ENCODE results near the gene MTRFR. TPM values are rescaled to one million over a fixed set of nuclear protein-coding genes. Genes with fewer than 3 reads are reported as not detected.

The MTRFR gene
- total RNA-seq, 4 donors from 2014 or later: 9.2 to 25.8 (median 12.9) TPM

- ATAC-seq: no peak
- no peak for TF ChIP-seq EP300 (IDR thresholded peaks at IDR 0.05)
- Histone ChIP-seq H3K27me3 (no peaks in the 10 kb centered on the region), H3K27ac (no peak overlapping the region), H3K36me3 (peaks cover 0 to 31% of the 10 kb centered on the region in 2 donors), H3K4me1 (no peaks in the 10 kb centered on the region), H3K9me3 (no peaks in the 10 kb centered on the region), H3K4me3 (no peak overlapping the region)
- 69 to 74% methylated on average over 4 to 8 of the region's 9 CpGs for WGBS, 2 donors (ENCODE audit: low coverage in 1 of 2)
These were observed 53.6 kb downstream of the MTRFR start for GRCh38 chr12:123286652-123287373.

GRCh38 chr12:123288751-123289346 lies 55.6 kb downstream of the MTRFR start:
- no peak for ATAC-seq
- Histone ChIP-seq H3K9me3 (no peaks in the 10 kb centered on the region), H3K27ac (no peak overlapping the region), H3K4me3 (no peak overlapping the region), H3K4me1 (no peaks in the 10 kb centered on the region), H3K27me3 (no peaks in the 10 kb centered on the region), H3K36me3 (peaks cover 0 to 52% of the 10 kb centered on the region in 2 donors)
- no peak for TF ChIP-seq EP300 (IDR thresholded peaks at IDR 0.05)
- TF ChIP-seq POLR2AphosphoS5 (IDR thresholded peaks at IDR 0.05): no peak
- no peak for TF ChIP-seq POLR2A (IDR thresholded peaks at IDR 0.05)
- TF ChIP-seq CTCF (IDR thresholded peaks at IDR 0.05): no peak
- 89 to 93% methylated on average over 14 to 20 of the region's 20 CpGs for WGBS, 2 donors (ENCODE audit: low coverage in 1 of 2)

GRCh38 chr12:123289911-123290310 lies 56.7 kb downstream of the MTRFR start:
- ATAC-seq: no peak
- TF ChIP-seq CTCF (IDR thresholded peaks at IDR 0.05) (no peak), EP300 (IDR thresholded peaks at IDR 0.05) (no peak), POLR2A (IDR thresholded peaks at IDR 0.05) (no peak), POLR2AphosphoS5 (IDR thresholded peaks at IDR 0.05) (no peak)
- Histone ChIP-seq H3K4me1 (no peaks in the 10 kb centered on the region), H3K27ac (no peak overlapping the region), H3K36me3 (peaks cover 0 to 62% of the 10 kb centered on the region in 2 donors), H3K4me3 (no peak overlapping the region), H3K27me3 (no peaks in the 10 kb centered on the region), H3K9me3 (no peaks in the 10 kb centered on the region)
- WGBS, 2 donors (ENCODE audit: low coverage in 1 of 2): 87 to 94% methylated on average over 6 to 11 of the region's 11 CpGs

GRCh38 chr12:123293178-123293760 lies 60.0 kb downstream of the MTRFR start:
- H3K27me3 ChIP-seq: no peaks in the 10 kb centered on the region
- H3K36me3 ChIP-seq: peaks cover 0 to 93% of the 10 kb centered on the region in 2 donors
- H3K27ac ChIP-seq: no peak overlapping the region
- no peak overlapping the region for H3K4me3 ChIP-seq
- no peaks in the 10 kb centered on the region for H3K4me1 ChIP-seq
- H3K9me3 ChIP-seq: no peaks in the 10 kb centered on the region
- TF ChIP-seq POLR2A (IDR thresholded peaks at IDR 0.05) (no peak), CTCF (IDR thresholded peaks at IDR 0.05) (no peak), EP300 (IDR thresholded peaks at IDR 0.05) (no peak)
- WGBS, 2 donors (ENCODE audit: low coverage in 1 of 2): 80 to 88% methylated on average over 1 to 2 of the region's 9 CpGs
- ATAC-seq: no peak

GRCh38 chr12:123305136-123305535 lies 71.9 kb downstream of the MTRFR start:
- Histone ChIP-seq H3K27ac (no peak overlapping the region), H3K36me3 (peaks cover 4 to 98% of the 10 kb centered on the region in 2 donors), H3K4me1 (no peaks in the 10 kb centered on the region), H3K9me3 (no peaks in the 10 kb centered on the region), H3K4me3 (no peak overlapping the region), H3K27me3 (no peaks in the 10 kb centered on the region)
- ATAC-seq: no peak
- TF ChIP-seq EP300 (IDR thresholded peaks at IDR 0.05): no peak
- no peak for TF ChIP-seq POLR2A (IDR thresholded peaks at IDR 0.05)
- TF ChIP-seq POLR2AphosphoS5 (IDR thresholded peaks at IDR 0.05): no peak
- no peak for TF ChIP-seq CTCF (IDR thresholded peaks at IDR 0.05)
- 46 to 60% methylated on average over 3 of the region's 3 CpGs for WGBS, 2 donors (ENCODE audit: low coverage in 1 of 2)

Measured in gastroesophageal sphincter (tissue), 4 donors.